Eye (tissue), 1 donor: ENCODE results near the gene NRP1.

Source experiments
- DNase-seq: peaks from one replicate; pipeline ENCODE4 v3.0.0-alpha.2; 2015

The NRP1 gene

GRCh38 chr10:33256458-33256857 lies 78.0 kb downstream of the NRP1 start:
- no peak for DNase-seq

DNA sequence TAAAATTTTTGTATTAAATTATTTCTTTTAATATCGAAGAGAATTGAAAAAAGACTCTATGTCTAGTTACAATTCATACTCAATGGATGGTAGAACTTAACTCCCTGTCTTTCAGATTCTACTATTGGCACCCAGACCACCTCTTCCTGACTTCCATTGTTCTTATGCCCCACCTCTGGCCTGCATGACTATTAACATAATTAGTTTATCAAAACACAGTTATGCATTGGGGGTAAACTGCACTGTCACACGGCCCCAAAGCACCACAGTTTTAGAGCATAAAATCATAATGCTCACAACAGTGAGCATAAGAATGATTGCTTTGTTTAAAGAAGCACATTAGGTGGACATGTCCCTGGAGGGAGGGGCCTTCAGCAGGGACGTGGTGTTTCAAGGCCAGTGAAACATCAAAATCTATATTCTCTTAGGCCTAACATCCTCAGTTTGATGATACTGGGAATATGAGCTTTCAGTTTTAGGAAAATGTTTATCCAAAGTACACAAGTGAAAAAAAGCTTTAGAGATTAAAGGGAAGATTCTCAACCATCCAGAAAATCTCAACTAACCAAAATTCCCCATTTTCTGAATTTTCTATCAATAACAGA lies 79.8 kb downstream of the NRP1 start:
- DNase-seq = no peak

DNA sequence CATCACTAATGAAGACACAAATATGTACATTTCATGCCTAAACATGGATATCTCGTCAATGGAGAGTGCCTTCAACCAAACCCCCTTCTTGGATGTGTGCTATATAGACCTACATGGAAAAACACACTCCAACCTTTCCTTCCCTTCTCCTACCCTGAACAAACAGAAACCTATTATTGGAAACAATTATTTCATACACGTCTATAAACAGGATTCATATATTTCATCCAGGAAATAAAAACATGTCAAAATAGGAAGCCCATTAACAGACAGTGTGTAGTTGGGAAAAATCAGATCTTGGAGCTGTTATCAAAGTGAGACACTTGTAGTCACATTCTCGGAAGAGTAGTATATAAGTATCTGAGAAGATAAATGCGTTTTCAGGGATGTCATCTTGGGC lies 81.1 kb downstream of the NRP1 start:
- DNase-seq = no peak

DNA sequence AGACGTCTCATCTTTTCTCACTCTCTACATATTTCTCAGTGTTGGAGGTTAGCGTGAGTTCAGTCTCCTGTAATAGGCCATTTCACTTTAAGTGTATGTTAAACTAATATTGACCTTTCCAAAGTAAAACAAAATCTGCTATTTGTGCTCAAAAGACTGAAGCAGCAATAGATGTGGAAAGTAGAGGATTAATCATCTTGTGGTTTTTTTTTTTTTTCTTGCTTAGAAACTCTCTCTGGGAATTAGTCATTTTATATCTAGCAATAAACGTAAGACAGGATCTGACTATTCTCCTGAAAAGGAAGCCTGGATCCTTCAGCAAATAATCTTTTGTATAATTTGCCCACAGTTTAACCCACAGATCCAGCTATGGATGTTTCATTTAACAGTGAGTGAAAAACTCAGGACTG lies 81.7 kb downstream of the NRP1 start:
- no peak for DNase-seq

DNA sequence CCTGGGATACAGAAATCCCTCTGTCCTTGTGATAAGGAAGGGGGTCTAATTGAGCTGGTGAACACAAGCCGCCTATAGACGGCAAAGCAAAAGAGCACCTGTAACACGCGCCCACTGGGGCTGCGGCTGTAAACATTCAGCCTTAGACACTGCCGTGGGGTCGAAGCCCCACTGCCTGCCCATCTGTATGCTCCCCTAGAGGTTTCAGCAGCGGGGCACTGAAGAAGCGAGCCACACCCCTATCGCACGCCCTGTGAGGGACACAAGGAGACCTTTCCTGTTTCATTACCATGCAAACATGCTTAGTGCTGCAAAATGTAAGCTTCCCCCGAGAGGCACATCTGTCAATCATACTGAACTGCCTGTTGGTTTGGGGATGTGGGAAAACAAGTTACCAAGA lies 82.1 kb downstream of the NRP1 start:
- DNase-seq = no peak

- no peak for DNase-seq
Observed at GRCh38 chr10:33249659-33250345, 84.7 kb downstream of the NRP1 start.

DNA sequence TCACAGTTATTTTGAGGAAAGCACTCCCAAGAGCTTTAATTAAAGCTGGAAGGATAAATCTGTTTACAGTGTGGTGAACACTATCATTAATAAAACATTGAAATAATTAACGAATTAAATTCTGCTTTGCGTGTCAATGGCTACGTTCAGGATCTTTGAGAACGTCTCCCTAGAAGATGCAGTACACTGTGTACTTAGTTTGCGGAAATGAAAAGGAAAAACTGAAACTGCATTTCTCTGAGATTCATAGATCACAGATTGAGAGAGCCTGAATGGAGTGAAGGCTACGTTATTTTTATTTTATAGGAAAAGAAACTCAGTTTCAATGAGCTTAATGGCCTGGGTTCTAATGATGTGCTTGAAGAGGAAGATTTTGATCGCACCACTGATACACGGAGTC lies 85.3 kb downstream of the NRP1 start:
- DNase-seq = no peak

DNA sequence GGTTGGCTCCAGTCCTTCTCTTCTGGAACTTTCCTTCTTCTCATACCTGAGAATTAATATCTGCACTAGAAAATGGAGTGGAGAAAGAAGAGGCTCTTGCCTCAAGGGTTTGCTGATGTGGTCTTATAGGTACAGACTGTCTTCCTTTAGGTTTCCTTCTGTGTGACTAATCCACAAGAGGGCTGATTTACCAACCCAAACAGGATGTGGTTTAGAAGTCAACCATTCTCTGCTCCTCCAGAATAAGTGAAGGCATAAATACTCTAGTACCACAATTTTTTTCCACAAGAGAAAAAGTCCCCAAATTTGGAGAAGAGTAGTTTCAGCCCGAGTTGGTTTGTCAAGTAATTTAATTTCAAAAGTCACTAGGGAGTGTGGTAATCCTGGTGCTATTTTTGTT lies 85.8 kb downstream of the NRP1 start:
- DNase-seq = no peak

DNA sequence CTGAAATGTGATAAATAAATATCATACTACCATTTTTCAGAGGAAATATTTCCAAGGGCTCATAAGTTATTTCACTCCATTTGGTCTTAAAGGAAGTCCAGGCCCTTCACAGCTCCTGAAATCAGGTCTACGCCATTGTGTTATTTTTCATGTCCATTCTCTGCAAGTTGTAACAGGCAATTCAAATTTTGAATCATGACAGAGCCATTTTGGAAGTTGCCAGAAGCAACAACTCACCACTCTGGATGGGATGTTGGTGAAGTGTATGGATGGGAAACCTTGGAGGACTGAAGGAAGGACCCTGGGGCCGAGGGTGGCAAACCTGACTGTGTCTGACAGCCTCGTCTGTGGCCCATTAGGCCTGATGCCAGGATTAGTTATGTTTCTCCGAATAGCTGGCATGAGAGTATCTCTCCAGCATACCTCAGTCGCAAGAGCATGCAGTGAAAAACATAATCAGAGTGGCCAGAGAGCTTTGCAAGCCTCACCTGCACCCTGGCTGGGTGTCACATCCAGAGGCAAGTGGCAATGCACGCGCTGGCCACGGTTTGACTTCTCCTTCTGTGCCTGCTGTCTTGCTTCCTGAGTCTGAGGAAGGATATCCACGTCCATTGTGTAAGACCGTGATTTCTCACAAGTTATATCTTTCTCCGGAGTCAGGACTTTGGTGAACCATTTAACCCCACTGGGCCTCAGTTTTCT lies 87.1 kb downstream of the NRP1 start:
- DNase-seq = no peak

- DNase-seq = no peak
Observed at GRCh38 chr10:33245343-33245742, 89.1 kb downstream of the NRP1 start.

- no peak for DNase-seq
Observed at GRCh38 chr10:33244354-33244967, 90.0 kb downstream of the NRP1 start.

GRCh38 chr10:33243703-33244102 lies 90.8 kb downstream of the NRP1 start:
- DNase-seq = no peak

DNA sequence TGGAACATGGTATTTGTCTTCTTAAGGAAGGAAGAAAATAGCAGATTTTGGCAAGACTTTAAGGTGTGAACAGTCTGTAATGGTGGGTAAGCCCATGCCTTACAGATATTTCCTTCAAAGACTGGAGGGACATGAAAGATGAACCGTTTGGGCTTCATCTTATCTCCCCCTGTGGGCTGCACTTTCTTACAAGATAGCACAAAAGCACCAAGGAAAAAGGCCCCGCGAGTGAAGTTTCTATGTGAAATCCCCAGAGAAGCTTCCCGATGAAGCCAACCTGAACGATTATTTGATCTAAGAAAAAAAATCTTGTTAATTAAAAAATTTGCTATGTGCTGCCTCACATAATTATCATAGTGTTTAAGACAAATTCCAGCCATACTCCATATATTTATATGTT lies 91.5 kb downstream of the NRP1 start:
- DNase-seq = no peak

DNA sequence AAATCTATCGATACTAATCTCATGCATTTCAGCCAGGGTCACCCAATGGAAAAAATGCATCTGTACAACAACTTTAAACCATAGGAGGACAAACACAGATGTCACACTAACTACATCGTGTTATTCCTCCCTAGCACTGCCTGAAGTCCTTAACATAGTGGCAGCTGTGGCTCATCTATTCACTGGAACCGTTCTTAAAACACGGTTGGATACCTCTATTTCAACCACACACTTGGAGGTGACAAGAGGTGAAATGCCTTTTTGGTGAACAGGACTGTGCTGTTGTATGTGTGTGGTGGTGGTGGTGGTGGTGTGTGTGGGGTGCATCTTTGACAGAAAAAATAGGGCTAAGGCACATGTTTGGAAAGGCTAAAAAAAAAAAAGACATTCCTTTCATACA lies 93.1 kb downstream of the NRP1 start:
- no peak for DNase-seq

GRCh38 chr10:33240931-33241330 lies 93.5 kb downstream of the NRP1 start:
- DNase-seq = no peak

DNA sequence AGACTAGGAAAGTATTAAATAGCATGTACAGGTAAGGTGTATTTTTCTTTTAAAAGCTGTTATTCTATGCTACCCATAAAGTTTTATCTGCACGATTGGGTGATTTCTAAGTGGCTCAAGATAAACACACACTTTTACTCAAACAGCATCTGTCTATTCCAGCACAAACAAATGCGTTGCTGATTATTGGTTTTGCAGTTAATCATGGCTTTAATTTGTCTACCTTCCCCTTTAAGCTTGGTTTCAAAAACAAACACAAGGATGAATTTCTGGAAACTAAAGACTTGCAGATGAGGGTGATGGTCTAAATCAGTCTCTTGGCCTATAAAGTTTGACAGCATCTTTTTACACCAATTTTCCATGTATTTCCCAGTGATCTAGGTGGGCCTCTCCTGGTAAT lies 94.2 kb downstream of the NRP1 start:
- no peak for DNase-seq

- DNase-seq = no peak
Observed at GRCh38 chr10:33239257-33239656, 95.2 kb downstream of the NRP1 start.

- DNase-seq = no peak
Observed at GRCh38 chr10:33238643-33239042, 95.8 kb downstream of the NRP1 start.

DNA sequence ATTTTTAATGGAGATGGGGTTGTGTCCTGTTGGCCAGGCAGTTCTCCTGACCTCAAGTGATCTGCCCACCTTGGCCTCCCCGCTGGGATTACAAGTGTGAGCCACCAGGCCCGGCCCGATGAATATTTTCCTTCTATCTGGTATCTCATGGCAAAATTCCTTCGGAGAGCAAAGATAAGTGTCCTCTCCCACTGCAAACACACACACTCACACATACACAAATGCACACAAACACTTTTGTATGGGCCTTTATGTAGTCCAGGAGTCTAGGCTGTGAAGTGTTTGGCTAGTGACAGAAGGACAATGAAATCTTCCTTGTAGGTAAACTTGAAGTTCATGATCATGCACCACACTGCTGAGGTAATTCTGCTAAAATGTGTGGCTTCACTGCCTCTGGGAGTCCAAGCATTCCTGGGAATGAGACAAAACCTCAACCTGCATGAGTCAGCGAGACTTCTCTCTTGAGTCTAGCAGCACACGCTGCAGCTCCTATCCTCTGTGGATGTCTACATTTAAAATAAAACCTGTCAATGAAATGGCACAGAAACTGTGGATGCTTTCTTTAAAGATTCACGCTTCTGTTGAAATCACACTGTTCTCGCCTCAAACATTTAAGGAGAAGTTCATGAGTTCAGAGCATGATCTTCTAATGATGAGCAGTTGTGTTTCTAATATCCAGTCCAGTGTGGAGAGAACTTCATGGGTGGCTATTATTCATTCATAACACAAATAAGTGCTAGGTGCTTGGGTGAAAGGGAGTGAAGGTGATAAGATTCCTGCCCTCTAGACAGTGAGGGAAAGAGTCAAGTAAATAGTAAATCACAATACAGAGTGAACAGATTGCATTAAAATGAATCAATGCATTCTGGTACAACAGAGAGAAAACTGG lies 96.5 kb downstream of the NRP1 start:
- no peak for DNase-seq

DNA sequence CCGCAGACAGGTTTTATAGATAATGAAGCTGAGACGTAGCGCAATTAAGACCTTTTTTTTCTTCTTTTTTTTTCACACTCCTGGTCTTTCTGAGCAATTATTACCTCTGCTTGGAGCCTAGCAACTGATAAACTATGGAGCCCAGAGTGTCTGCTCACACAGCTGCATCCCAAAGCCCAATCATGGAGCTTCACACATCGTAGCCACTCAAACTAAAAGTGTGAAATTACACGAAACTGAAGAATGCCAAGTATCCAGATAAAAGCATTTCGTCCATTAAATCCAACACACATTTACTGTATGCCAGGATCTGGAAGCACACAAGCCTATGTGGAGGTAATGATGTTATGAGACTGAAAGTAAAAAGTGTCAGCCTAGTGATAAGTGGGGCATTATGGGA lies 97.6 kb downstream of the NRP1 start:
- DNase-seq = no peak

- no peak for DNase-seq
Observed at GRCh38 chr10:33235951-33236350, 98.5 kb downstream of the NRP1 start.

GRCh38 chr10:33235251-33235884 lies 99.1 kb downstream of the NRP1 start:
- DNase-seq = no peak
